ENCODE data around the gene TAGLN2.

TAGLN2 gene

DNA sequence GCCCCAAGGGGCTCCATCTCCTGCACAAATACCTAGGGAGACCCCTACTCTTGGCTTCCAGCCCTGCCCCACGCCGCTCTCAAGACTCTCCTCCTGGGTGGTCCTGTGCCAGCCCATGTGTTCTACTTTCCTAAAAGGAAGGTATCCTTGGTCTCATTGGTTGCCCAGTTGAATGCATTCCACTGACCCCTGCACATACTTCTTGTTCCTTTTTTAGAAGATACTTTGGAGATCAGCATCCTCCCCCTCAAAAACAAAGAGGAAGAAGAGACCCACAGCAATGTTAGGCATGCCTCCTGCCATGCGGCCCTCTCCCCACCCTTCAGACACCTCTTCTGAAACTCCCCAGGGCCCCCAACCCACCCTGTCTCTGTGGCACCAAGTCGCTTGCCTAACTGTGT is 24.7 kb upstream of the TAGLN2 start:
- in situ Hi-C loops (cut with HindIII; ENCODE audit: low sequenced_read_pairs): no loop called here

DNA sequence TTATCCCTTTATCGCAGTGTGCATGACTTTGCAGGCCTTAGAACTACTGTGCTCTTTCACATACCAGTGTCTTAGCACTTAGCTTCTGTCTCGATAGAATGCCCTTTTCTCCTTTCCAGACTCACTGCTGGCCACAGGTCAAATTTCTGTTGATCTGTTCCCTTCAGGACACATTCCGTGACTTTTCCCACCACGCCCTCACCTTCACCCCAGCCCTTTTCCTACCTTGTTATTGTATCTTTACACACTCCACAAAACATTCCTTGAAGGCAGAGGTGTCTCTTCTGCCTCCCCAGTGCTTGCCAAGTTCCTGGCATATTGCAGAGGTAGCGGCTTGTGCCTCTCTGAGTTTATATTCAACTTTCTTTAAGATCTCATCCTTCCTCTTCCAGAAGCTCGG is 23.8 kb upstream of the TAGLN2 start:
- in situ Hi-C loops (cut with HindIII; ENCODE audit: low sequenced_read_pairs): no loop called here

DNA sequence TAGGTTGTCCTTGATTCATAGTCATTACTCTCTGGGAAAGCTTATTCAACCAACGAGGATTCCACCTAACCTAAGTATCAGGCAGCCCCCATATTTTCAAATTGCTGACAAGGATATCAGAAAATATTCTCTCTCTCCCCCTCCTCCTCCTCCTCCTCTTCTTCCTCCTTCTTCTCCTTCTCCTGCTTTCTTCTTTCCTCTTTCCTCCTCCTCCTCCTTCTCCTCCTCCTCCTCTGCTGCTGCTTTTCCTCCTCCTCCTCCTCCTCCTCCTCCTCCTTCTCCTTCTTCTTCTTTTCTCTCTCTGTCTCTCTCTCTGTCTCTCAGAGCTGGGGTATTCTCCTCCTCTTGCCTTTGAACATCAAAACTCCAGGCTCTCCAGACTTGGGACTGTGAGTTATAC is 22.6 kb upstream of the TAGLN2 start:
- in situ Hi-C loops (cut with HindIII; ENCODE audit: low sequenced_read_pairs): no loop called here

DNA sequence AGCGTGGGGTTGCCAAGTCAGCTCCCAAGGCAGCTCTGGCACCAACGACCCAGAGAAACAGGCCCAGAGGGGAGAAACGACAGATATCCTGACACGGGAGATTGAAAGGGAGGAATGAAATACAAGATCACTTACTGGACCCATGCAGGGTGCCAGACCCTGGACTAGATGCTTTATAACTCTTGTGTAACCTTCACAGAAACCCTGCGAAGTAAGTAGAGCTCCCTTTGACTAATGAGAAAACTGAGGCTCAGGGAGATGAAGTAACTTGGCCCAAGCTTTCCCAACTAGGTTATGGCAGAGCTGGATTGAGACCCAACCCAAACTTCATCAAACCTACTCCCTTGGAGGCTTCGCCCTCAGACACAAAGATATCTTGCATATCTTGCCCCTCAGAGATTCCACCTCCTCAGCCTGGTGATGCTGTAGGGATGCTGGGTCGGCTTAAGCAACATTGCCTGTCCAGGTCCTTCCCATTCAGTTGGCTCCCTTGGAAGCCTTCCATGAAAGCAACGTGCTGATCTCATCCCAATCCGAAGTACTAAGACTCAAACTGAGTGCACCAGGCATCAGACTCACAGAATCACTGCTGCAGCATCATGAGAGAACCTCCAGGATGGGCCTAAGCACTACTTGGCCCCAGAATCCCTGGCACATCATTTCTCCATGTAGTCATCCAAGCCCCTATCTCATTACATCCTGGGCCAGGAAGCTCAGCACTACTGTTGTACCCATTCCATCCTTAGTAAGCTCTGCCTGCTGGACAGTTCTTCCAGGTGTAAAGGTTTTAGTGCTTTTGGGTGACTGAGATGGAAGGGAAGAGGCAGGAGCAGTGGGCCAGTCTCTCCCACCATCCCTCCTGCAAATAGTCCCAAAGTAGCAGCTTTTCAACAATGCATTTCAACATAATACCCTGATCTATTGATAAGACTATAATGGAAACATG is 21.2 kb upstream of the TAGLN2 start:
- in situ Hi-C loops (cut with HindIII; ENCODE audit: low sequenced_read_pairs): no loop called here

DNA sequence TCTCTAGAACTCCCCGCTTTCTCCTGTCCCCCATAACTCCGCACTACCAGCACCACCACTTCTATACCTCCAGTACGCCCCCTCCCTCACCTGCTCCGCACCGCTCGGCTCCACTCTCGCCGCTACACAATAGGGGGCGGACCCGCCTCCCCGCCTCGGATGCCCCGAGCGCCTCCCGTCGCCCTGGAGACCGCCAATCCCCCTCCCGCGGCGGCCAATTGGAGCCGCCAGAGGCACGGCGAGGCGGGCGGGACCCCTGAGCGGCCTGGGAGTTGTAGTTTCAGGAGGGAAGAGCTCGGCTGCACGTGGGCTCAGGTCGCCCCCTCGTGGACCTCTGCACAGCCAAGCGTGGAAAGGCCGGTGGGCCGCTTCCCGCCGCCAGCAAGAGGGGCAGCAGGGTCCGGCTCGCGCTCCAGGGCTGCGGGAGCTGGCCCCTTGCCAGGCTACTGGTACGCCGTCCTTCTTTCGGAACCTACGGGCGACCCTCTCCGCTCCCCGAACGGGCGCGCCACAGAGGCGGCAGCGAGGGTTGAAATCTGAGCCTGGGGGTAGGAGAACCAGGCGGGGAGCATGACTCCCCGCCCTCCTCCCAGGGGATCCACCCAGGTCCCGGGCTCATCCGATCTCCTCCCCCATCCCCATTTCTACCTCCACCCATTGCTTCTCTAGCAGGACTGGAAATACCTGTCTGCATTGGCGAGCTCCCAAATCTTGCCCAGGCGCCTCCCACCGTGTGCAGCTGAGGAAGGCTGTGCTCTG is 20.4 kb upstream of the TAGLN2 start, which contains the start of gene IGSF9:
Gene IGSF9 (minus strand): TSS at position 131 of the 759 bp plus-strand sequence. CDS start 2,159 bp downstream, outside the sequence.
- in situ Hi-C loops (cut with HindIII; ENCODE audit: low sequenced_read_pairs): no loop called here

DNA sequence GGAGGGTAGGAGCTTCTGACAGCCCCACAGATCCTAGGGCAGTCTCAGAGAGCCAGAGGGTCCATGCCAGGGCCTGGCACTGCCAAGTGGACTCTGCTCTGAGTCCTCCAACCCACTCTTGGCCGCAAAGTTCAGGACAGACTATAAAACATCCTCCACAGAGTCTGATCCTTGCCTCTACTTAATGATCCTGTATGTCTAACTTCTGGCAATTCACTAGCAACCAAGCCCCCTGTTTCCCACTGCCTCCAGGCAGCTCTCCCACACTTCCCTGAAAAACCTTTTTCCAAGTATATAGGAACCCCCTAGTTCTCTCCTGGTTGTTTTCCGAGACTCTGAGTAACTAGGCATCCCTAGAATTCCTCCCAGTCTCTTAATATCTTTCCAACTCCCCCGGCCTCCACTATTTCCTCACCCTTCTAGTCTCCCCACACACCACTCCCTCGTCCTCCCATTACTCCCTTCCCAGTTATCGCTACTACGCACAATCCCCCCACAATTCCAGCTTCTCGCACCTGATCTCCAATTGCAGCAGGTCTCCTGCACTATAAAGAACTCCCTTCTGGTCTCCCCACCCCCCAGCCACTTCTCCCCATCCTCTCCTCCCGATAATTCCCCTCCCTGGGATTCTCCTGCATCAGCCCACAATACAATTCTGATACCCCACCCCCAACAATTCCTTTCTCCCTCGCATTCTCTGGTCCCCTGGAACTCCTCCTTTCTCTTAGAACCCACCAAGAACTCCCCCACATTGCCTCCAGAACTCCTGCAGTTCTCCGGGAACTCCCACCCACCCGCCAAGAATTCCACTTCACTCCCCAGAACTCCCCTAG is 19.5 kb upstream of the TAGLN2 start:
- in situ Hi-C loops (cut with HindIII; ENCODE audit: low sequenced_read_pairs): no loop called here

DNA sequence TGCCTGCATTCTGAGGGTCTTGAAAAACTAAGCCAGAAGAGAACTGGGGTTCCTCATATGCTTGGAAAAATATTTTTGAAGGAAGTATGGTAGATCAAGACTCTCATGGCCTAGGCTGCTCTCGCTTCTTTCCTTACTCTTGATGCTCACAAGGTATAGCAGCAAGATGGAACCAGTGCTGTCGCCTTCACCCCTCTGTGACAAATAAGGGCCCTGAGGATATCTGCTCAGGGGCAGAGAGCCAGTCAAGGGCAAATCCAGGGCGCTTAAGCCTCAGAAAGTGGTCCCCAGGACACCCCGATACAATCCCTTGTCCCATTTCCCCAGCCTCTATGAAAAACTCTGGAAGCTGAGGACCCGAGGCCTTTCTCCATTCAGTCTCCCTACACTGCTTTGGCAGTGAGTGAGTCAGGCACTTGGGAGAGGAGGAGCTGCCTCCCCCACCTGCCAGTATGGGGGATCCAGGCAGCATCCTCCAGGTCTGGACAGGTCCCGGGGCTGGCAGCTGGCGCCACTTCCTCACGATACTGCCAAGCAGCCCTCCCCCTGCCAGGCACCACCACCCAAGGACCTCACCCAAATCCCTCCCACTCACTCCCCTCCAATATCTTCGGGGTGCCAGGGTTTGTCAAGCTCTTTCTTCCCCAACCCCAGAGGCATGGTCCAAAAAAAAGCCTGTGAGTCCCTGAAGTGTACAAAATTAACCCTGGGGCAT is 18.8 kb upstream of the TAGLN2 start:
- in situ Hi-C loops (cut with HindIII; ENCODE audit: low sequenced_read_pairs): no loop called here

DNA sequence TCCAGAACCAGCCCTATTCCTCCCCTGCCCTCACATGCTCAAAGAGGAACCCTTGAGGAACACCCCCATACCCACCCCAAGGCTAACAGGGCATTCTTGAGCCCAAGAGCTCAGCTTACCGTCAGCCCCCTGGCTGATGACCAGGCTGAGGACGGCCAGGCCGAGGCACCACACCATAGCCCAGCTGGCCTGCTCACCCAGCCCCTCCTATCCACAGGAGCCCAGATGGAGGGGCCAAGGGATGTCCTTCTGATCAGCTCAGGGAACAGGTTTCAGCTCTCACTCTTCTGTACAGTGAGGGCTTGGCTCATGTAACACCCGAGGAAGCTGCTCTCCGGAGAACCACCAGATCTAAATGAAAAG is 18.0 kb upstream of the TAGLN2 start:
- in situ Hi-C loops (cut with HindIII; ENCODE audit: low sequenced_read_pairs): no loop called here

DNA sequence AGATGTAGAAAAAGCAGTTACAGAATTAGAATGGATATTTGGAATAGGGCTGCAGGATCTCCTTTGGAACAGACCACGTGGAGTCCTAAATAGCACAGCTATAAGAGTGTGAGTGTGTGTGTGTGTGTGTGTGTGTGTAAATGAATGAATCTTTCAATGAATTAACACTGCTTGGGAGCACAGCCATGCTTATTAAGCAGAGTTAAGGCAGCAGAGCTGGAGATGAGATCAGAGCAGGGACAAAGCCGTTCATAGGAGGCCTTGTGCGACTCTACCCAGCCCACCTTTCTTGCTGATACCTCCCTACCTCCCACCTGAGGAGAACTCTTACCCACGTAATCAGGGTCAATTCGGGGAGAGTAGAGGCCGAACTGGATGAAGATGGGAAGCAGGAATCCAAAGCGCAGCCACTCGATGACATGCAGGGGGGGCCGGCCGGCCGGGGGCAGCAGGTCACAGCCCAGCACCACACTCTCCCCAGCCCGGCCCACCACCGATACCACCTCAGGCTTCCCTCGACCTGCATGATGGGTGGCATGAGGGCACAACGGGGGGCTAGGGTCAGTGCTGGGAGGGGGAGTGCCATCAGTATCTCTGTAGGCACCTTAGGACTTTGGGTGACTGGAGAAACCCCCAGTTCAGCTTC is 17.4 kb upstream of the TAGLN2 start:
- in situ Hi-C loops (cut with HindIII; ENCODE audit: low sequenced_read_pairs): no loop called here

DNA sequence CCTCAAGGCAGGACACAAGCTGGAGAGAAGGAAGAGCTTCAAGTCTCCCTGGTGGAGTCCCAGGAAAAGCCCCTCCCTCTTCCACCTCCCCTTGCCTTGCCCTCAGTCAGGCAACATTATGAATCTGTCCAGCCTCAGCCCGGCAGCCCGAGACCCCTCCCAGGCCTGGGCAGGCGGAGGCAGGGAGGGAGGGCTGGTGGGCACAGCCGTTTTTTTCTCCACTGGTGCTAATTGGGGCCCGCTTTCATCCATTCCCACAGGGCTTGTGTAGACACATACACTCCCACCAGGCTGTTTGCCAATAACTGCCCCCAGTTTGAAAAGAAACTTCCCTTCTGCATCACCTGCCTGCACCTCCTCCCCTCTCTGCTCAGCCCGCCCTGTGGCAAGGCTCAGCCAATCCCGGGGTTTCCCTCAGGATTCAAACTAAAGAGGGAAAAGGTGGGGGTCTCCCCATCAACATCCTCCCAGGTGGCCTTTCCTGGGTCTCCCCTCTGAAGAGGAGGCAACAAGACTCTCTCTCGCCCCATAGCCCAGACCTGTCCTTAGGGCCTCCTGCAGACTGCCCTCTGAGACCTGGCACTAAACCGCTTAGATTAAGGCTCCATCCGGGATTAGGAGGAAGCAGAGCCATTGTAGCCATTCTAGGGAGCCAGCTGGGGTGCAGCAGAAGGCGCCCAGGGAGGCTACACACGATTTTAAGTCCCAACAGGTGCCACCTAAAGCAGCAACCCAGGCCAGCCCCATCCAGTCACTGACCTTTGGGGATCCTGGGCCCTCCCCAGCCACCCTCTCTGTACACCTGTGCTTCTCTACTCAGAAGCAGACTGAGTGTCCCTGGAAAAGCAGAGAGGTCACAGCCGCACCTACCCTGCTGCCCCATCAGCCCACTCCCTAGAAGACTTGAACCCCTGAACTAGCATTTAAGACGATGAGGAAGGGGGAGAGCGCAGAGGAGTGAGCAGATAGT is 16.6 kb upstream of the TAGLN2 start:
- in situ Hi-C loops (cut with HindIII; ENCODE audit: low sequenced_read_pairs): no loop called here

DNA sequence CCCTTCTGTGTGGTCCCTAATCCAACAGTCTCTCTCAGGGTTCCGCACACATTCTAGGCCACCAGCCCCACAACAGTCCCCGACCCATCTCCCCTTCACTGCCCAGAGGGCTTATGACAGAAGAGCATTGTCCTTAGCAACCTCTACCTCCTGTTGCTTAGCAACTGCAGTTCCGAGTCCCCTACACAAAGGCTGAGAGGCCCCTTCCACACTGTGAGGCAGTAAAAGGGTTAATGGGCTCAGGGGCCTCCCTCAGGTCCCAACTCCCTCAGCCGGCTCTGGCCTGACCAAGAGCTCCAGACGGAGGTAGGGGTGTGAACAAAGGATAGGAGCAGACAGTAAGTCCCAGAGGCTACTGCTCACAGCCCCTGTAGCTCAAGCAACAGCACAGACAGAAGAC is 15.8 kb upstream of the TAGLN2 start:
- in situ Hi-C loops (cut with HindIII; ENCODE audit: low sequenced_read_pairs): no loop called here

DNA sequence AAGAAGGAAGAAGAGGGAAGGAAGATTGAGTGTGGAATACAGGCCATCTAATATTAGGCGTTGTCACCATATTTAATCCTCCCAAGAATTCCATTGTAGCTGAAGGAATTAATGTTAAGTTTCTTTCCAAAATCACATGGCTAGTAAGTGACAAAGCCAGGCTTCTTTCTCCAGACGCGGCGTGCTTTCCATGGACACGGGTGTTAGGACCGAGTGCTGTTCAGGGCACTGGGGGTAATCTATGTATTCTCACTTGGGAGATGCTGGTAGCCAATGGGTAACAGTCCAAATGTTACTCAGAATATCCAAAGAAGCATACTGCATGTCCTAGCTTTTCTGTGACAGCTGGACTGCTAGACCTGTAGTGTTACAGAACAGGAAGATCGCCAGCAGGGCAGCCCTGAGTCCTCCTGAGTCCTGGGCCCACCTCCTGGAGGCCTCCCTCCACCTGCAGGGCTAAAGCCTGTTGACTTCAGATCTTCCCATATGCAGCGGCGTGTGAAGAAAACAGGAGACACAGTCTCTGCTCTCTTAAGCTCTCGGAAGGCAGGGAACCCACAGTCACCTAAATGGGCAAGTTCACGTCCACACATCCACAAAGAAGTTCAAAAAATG is 14.8 kb upstream of the TAGLN2 start:
- in situ Hi-C loops (cut with HindIII; ENCODE audit: low sequenced_read_pairs): no loop called here

DNA sequence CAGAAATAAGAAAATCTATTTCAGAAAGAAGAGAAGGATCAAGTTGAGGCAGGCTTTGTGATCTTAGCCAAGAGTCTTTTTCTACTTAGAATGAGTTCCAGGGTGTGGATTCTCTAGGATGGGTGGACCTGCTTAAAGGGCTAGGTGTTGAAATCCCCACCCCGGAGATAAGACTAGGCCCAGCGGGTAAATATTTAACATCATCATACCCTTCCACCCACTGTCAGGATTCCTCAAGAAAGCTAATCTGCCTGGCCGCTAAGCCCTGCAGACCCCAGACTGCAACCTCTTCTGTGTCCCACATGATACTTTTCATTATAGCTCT is 14.3 kb upstream of the TAGLN2 start:
- in situ Hi-C loops (cut with HindIII; ENCODE audit: low sequenced_read_pairs): no loop called here

DNA sequence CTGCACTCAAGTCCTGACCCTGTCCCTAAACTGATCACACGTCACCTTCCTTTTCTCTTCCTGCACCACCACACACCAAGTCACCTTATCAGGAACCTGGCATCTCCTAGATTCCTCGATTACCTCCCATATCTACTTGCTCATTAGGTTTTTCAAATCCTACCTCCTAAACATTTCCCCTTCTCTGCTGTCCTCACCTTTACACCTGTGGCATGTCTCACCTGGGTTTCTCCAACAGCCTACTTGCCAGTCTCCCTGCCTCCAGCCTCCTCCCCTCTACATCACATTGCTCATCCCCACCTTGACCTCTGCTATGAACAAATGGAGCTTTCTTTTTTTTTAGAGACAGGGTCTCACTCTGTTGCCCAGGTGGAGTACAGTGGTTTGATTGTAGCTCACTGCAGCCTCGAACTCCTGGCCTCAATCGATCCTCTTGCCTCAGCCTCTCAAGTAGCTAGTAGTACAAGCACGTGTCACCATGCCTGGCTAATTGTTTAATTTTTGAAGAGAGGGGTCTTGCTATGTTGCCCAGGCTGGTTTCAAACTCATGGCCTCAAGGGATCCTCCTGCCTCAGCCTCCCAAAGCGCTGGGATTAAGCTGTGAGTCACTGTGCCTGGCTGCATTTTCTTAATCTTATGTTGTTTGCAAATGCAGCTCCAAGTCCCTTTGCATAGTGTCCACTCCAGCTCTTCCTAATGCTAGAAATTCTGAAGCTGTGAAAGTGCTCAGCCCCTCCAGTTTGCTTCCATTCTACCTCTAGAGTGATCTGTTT is 13.8 kb upstream of the TAGLN2 start:
- in situ Hi-C loops (cut with HindIII; ENCODE audit: low sequenced_read_pairs): no loop called here

DNA sequence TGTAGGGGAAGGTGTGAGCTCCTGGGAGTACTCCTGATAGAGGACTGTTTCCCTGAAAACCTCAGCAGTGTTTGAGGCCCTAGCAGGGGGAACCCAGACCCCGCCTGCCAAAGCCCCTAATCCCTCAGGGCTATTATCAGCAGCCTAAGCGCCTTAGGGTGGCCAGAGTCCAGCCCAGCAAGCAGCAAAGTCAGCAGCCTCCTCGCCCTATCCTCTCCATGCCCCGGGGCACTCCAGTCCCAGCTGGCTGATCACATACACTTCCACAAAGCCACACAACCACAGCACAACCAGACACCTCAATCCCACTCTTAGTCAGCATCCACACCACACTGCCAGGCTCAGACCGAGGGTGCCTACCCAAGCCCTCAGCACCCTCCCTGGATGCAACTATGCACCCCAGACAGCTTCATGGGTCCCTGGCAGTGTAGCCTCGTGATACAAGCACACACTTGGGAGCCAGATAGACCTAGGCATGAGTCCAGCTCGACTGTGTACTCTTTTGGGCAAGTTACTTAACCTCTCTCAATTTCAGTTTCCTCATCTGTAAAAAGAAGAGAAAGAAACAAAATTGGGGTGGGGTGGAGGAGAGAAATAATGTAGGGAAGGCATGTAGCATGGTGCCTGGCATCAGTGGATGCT is 13.0 kb upstream of the TAGLN2 start:
- in situ Hi-C loops (cut with HindIII; ENCODE audit: low sequenced_read_pairs): no loop called here

DNA sequence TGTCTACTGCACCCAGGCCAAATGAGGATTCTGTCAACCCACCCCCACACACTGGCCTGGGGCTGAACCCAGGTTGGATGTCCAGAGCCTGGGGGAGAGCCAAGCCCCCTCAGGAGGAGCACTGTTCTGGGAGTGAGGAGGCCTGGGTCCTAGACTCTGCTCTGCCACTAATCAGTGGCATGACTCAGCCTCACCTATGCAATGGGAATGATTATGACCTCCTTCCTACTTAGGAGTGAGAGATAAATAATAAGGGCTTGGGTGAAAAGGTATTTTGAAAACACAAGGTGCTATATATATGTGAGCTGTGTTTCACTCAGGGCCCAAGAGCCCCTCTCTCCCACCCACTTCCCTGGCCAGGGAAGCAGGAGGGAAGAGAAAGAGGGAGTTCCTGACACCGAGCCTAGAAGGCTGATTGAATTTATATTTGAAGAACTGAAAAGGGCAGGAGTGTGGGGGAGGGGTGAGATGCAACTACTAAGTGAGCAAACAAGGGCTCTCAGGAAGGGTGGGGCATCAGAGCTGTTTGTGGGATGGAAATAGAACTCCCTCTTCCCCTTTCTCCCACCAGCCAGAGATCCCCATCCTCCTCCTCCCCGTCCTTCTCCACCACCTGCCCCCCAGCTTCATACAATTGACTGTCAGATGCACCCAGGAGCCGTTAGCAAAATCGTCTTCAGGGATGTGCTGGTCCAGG is 11.9 kb upstream of the TAGLN2 start:
- in situ Hi-C loops (cut with HindIII; ENCODE audit: low sequenced_read_pairs): no loop called here

All from DLD1 (cell line).